ENCODE measurements around the gene SYN1. TPM values are rescaled to one million over a fixed set of nuclear protein-coding genes. Genes with fewer than 3 reads are reported as not detected.

SYN1 gene
- total RNA-seq, 1 donor from 2014 or later: 0.75 TPM

- Histone ChIP-seq H3K4me1 (no peaks in the 10 kb centered on the region), H3K27ac (peak within 1 kb of the TSS; percentile 98), H3K4me3 (peak within 1 kb of the TSS; percentile 63), H3K9me3 (no peaks in the 10 kb centered on the region), H3K27me3 (no peaks in the 10 kb centered on the region), H3K36me3 (peaks cover 29% of the 10 kb centered on the region)
- TF ChIP-seq, protein P1, sequence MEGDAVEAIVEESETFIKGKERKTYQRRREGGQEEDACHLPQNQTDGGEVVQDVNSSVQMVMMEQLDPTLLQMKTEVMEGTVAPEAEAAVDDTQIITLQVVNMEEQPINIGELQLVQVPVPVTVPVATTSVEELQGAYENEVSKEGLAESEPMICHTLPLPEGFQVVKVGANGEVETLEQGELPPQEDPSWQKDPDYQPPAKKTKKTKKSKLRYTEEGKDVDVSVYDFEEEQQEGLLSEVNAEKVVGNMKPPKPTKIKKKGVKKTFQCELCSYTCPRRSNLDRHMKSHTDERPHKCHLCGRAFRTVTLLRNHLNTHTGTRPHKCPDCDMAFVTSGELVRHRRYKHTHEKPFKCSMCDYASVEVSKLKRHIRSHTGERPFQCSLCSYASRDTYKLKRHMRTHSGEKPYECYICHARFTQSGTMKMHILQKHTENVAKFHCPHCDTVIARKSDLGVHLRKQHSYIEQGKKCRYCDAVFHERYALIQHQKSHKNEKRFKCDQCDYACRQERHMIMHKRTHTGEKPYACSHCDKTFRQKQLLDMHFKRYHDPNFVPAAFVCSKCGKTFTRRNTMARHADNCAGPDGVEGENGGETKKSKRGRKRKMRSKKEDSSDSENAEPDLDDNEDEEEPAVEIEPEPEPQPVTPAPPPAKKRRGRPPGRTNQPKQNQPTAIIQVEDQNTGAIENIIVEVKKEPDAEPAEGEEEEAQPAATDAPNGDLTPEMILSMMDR (IDR thresholded peaks at IDR 0.05): no peak
- peak; percentile 96 for ATAC-seq
- peak; percentile 95 for DNase-seq
- intact Hi-C loops (cut with DNase I): no loop called here
Observed at GRCh38 chrX:47658684-47659420, 39.2 kb upstream of the SYN1 start, which contains the start of gene UXT. Gene UXT (minus strand): TSS chrX:47659180. CDS start chrX:47658927, 253 bp downstream.

DNA sequence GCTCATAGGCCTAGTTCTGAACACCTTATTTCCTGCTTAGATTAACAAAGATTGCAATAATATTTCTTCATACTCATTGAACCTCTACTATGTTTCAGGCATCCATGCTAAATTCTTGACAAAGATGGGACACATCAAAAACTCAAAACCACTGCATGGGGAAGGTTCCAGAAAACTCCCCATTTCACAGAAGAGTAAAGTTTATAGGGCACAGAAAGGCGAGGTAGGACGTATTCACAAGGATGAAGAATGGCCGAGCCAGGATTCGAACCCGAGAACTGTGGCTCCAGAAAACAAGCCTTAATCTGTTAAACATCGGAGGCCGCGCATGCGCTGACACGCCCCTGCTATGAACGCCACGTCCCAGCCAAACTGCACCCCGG lies 38.6 kb upstream of the SYN1 start:
- Histone ChIP-seq H3K27ac (peak overlapping the region; percentile 98), H3K36me3 (peaks cover 29% of the 10 kb centered on the region), H3K9me3 (no peaks in the 10 kb centered on the region), H3K4me3 (peak overlapping the region; percentile 63), H3K27me3 (no peaks in the 10 kb centered on the region), H3K4me1 (no peaks in the 10 kb centered on the region)
- DNase-seq (no peak), ATAC-seq (no peak)
- intact Hi-C loops (cut with DNase I): no loop called here
- TF ChIP-seq, protein P1 (IDR thresholded peaks at IDR 0.05): no peak

- Histone ChIP-seq H3K27ac (peak overlapping the region; percentile 66), H3K36me3 (peaks cover 16% of the 10 kb centered on the region), H3K4me3 (peak overlapping the region; percentile 56)
Observed at GRCh38 chrX:47651043-47651905, 31.6 kb upstream of the SYN1 start.

DNA sequence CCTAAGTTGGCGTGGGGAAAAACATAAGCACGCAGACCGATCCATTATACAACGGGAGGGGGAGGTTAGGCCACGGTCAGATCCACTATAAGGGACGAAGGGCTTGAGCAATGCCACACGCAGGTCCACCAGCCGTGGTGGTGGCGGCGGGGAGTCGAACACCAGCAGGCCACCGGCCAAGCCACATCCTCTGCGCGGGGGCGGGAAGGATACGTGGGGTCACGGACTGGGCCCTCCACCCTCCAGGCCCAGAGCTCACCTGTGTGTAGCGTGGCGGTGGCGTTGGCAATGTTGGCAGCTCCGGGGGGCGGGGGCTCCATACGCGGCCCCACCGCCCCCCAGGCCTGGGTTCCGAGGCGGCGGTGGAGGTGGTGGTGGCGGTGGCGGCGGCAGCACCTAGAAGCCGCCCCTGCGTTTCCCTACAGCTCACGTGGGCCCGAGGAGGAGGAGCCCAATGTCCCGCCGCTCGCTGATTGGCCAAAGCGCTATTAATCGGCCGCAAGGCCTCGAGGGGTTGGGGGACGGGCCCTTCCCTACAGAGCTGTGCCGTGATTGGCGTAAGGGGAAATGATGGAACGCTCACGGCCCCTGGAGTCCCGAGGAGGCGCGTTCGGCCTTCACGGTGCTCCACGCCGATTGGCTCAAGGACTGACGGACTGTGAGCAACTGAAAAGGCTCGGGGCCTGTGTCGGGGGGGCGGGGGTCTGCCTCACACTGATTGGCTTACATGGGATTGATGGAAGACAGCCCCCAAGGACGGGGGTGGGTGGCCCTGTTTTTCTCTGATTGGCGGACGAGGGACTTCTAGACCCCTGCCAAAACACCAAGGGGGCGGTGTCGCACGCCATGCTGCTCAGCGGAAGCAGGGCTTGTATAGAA lies 30.7 kb upstream of the SYN1 start, which contains the start of gene ELK1:
Gene ELK1, minus strand, starts transcription at position 400 of the 879 bp plus-strand sequence. CDS start 9,122 bp downstream, outside the sequence.
- Histone ChIP-seq H3K4me1 (no peaks in the 10 kb centered on the region), H3K4me3 (peak within 1 kb of the TSS; percentile 56), H3K27ac (peak within 1 kb of the TSS; percentile 75), H3K9me3 (no peaks in the 10 kb centered on the region), H3K27me3 (no peaks in the 10 kb centered on the region), H3K36me3 (peaks cover 10% of the 10 kb centered on the region)
- DNase-seq: peak; percentile 95
- intact Hi-C loops (cut with DNase I): no loop called here
- TF ChIP-seq, protein P1 (IDR thresholded peaks at IDR 0.05): no peak
- ATAC-seq: peak; percentile 98

More at GRCh38 chrX:47651043-47651905, 31.6 kb upstream of the SYN1 start:
- intact Hi-C loops (cut with DNase I): no loop called here
- ATAC-seq: no peak
- no peak for DNase-seq
- no peaks in the 10 kb centered on the region for H3K27me3 ChIP-seq
- TF ChIP-seq, protein P1 (IDR thresholded peaks at IDR 0.05): no peak
- H3K9me3 ChIP-seq: no peaks in the 10 kb centered on the region
- no peaks in the 10 kb centered on the region for H3K4me1 ChIP-seq

DNA sequence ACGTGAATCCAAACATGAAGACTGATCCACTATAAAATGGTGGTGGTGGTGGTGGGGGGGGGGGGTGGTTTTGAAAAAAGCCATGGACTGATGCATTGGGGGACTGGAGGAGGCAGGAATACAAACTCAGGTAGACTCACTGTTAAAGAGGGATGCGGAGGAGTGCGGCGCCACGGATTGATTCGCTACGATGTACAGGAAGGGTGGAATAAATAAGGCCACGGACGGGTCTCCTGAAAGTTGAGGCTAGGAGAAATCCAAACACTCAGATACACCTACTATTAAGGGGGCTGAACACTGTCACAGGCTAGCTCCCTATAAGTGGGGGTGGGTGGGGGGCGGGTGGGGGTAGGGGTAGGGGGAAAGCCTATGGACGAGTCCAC lies 30.1 kb upstream of the SYN1 start:
- peak overlapping the region; percentile 75 for H3K27ac ChIP-seq
- no peak for ATAC-seq

More for the DNA sequence above, 30.1 kb upstream of the SYN1 start:
- peaks cover 4% of the 10 kb centered on the region for H3K36me3 ChIP-seq
- peak overlapping the region; percentile 56 for H3K4me3 ChIP-seq
- H3K9me3 ChIP-seq: no peaks in the 10 kb centered on the region
- no peaks in the 10 kb centered on the region for H3K4me1 ChIP-seq
- no peaks in the 10 kb centered on the region for H3K27me3 ChIP-seq
- TF ChIP-seq, protein P1 (IDR thresholded peaks at IDR 0.05): no peak
- intact Hi-C loops (cut with DNase I): no loop called here
- no peak for DNase-seq
